Colonic mucosa (tissue), 4 donors: ENCODE data around the gene NPAS3. TPM values are rescaled to one million over a fixed set of nuclear protein-coding genes. Genes with fewer than 3 reads are reported as not detected.

Experiments
- DNase-seq: peaks from one replicate; pipeline ENCODE4 v3.0.0-alpha.2; 2020
- H3K27ac ChIP-seq: fragments of 200-600 bp; one replicate; pipeline ENCODE4 v1.8.0; 2021
- H3K27me3 ChIP-seq: fragments of 200-600 bp; one replicate; pipeline ENCODE4 v1.8.0; 2021
- H3K36me3 ChIP-seq: fragments of 200-600 bp; one replicate; pipeline ENCODE4 v1.8.0; 2021
- H3K4me1 ChIP-seq: fragments of 200-600 bp; one replicate; pipeline ENCODE4 v1.8.0; 2021; ENCODE audit warnings: mild to moderate bottlenecking
- H3K4me3 ChIP-seq: fragments of 200-600 bp; one replicate; pipeline ENCODE4 v1.8.0; 2021
- H3K9ac ChIP-seq, 2 donors: one replicate each; pipeline ENCODE4 v1.7.0; 2013; ENCODE audit warnings: control low read depth in 2 of 2, low read depth in 2 of 2, low read length in 2 of 2
- H3K9me3 ChIP-seq: fragments of 200-600 bp; one replicate; pipeline ENCODE4 v1.8.0; 2021
- CTCF ChIP-seq: fragments of 200-600 bp; IDR thresholded peaks from one replicate; pipeline ENCODE4 v1.8.0; 2022; ENCODE audit warnings: antibody characterized with exemption, mild to moderate bottlenecking
- intact Hi-C: fragments of 100-400 bp; cut with DNase I; formaldehyde crosslinking; loops from one replicate; pipeline ENCODE4 v1.14.1; 2022
- total RNA-seq, 2 donors: library from RNA; stranded (reverse); fragmentation: NEBNext Ultra II Directional in 1 of 2; extraction: Animal tissue kit (Norgen Biotek cat#: 25700) in 1 of 2; gene quantifications; one replicate each; pipeline ENCODE4 v1.2.1, GENCODE V29; 2021
- donor health status: healthy.
- donor health status: DM: no; HTN: no; CAD: no.
- donor health status: DM: no; HTN: no; CAD: no.

NPAS3 gene
- total RNA-seq, 2 donors from 2014 or later = 0.79 to 1.6 TPM

- Histone ChIP-seq H3K4me1 (no peaks in the 10 kb centered on the region), H3K4me3 (no peak overlapping the region), H3K27ac (no peak overlapping the region), H3K9ac (no peak overlapping the region), H3K36me3 (no peaks in the 10 kb centered on the region), H3K27me3 (no peaks in the 10 kb centered on the region), H3K9me3 (no peaks in the 10 kb centered on the region)
- intact Hi-C loops = loop anchor here (10.0 kb wide), 2 partner anchors 721 to 861 kb away; no protein-coding TSS in a partner anchor
- DNase-seq = no peak
- no peak for TF ChIP-seq CTCF
Measured at GRCh38 chr14:33435911-33436689, 497.4 kb downstream of the NPAS3 start.

- Histone ChIP-seq H3K27me3 (no peaks in the 10 kb centered on the region), H3K4me1 (no peaks in the 10 kb centered on the region), H3K9ac (no peak overlapping the region), H3K36me3 (no peaks in the 10 kb centered on the region), H3K9me3 (no peaks in the 10 kb centered on the region), H3K27ac (no peak overlapping the region), H3K4me3 (no peak overlapping the region)
- no peak for TF ChIP-seq CTCF
- intact Hi-C loops = no loop called here
- DNase-seq = no peak
Measured at GRCh38 chr14:33441633-33442032, 503.0 kb downstream of the NPAS3 start.

- Histone ChIP-seq H3K4me3 (no peak overlapping the region), H3K4me1 (no peaks in the 10 kb centered on the region), H3K36me3 (no peaks in the 10 kb centered on the region), H3K9ac (no peak overlapping the region), H3K27ac (no peak overlapping the region), H3K27me3 (no peaks in the 10 kb centered on the region), H3K9me3 (no peaks in the 10 kb centered on the region)
- TF ChIP-seq CTCF = no peak
- intact Hi-C loops = no loop called here
- DNase-seq = no peak
Measured at GRCh38 chr14:33444136-33444535, 505.5 kb downstream of the NPAS3 start.

GRCh38 chr14:33449268-33449667 lies 510.6 kb downstream of the NPAS3 start:
- H3K9me3 ChIP-seq = no peaks in the 10 kb centered on the region
- no peak for DNase-seq
- H3K4me1 ChIP-seq = no peaks in the 10 kb centered on the region
- no peak overlapping the region for H3K27ac ChIP-seq
- no peaks in the 10 kb centered on the region for H3K36me3 ChIP-seq
- intact Hi-C loops = no loop called here
- no peak for TF ChIP-seq CTCF
- no peak overlapping the region for H3K4me3 ChIP-seq
- H3K27me3 ChIP-seq = no peaks in the 10 kb centered on the region
- H3K9ac ChIP-seq = no peak overlapping the region

- no peak for TF ChIP-seq CTCF
Measured at GRCh38 chr14:33449703-33450395, 511.2 kb downstream of the NPAS3 start.

More at GRCh38 chr14:33449703-33450395, 511.2 kb downstream of the NPAS3 start:
- DNase-seq = no peak
- Histone ChIP-seq H3K4me3 (no peak overlapping the region), H3K9me3 (no peaks in the 10 kb centered on the region), H3K27ac (no peak overlapping the region), H3K9ac (no peak overlapping the region), H3K36me3 (no peaks in the 10 kb centered on the region), H3K4me1 (no peaks in the 10 kb centered on the region), H3K27me3 (no peaks in the 10 kb centered on the region)
- intact Hi-C loops = no loop called here
